ENCODE results near the gene CD81. TPM values are rescaled to one million over a fixed set of nuclear protein-coding genes. Genes with fewer than 3 reads are reported as not detected.
"Not testable (repeated sequence)": the region's sequence is repeated elsewhere in the genome, so short reads cannot be mapped to it uniquely, and the experiment has no call there.

CD81 gene
- total RNA-seq, 2 donors from 2014 or later = 306 to 322 TPM

DNA sequence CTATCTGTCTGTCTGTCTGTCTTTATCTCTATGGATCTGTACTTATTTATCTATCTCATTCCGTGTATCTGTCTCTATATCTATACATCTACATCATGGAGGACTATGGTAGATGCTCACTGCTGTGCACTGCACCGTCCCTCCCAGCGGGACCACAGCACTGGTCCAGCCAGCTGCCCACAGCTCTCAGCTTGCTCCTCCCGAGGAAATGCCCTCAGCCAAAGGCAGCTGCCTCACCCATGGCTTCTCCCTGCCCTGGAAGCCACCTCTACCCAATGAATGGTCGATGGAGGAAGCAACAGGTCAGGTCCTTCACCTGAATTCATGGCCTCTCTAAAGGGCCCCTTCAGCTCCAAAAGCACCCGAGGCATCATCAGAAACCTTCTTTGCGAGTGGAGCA is 14.7 kb upstream of the CD81 start:
- no peaks in the 10 kb centered on the region for H3K36me3 Mint-ChIP-seq
- no peaks in the 10 kb centered on the region for H3K4me1 Mint-ChIP-seq (ENCODE audit: low read depth in 2 of 2)
- H3K4me3 Mint-ChIP-seq = no peak overlapping the region
- H3K27ac Mint-ChIP-seq = no peak overlapping the region
- no peaks in the 10 kb centered on the region for H3K9me3 Mint-ChIP-seq
- ATAC-seq (no peak), DNase-seq (ENCODE audit: low spot score) (no peak)
- H3K27me3 Mint-ChIP-seq = peaks cover 5 to 8% of the 10 kb centered on the region in 2 donors

DNA sequence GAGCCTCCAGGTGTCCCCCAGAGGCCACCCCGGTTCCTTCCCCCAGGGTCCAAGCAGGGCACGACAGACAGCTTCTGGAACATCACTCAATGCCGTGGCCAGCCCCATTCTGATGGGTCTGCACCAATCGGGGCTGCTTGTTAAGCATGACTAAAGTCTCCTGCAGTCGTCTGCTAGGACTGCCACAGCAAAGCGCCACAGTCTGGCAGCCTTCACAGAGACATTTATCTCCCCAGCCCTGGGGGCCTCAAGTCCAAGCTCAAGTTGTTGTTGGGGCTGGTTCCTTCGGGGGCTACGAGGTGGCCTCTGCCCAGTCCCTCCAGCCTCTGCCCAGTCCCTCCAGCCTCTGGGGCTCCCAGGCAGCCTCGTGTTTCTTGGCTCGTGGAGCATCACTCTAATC is 14.0 kb upstream of the CD81 start:
- Mint-ChIP-seq H3K27me3 (peaks cover 5 to 8% of the 10 kb centered on the region in 2 donors), H3K4me3 (no peak overlapping the region), H3K36me3 (no peaks in the 10 kb centered on the region), H3K4me1 (ENCODE audit: low read depth in 2 of 2) (no peaks in the 10 kb centered on the region), H3K9me3 (no peaks in the 10 kb centered on the region), H3K27ac (no peak overlapping the region)
- DNase-seq (ENCODE audit: low spot score) (no peak), ATAC-seq (no peak)

DNA sequence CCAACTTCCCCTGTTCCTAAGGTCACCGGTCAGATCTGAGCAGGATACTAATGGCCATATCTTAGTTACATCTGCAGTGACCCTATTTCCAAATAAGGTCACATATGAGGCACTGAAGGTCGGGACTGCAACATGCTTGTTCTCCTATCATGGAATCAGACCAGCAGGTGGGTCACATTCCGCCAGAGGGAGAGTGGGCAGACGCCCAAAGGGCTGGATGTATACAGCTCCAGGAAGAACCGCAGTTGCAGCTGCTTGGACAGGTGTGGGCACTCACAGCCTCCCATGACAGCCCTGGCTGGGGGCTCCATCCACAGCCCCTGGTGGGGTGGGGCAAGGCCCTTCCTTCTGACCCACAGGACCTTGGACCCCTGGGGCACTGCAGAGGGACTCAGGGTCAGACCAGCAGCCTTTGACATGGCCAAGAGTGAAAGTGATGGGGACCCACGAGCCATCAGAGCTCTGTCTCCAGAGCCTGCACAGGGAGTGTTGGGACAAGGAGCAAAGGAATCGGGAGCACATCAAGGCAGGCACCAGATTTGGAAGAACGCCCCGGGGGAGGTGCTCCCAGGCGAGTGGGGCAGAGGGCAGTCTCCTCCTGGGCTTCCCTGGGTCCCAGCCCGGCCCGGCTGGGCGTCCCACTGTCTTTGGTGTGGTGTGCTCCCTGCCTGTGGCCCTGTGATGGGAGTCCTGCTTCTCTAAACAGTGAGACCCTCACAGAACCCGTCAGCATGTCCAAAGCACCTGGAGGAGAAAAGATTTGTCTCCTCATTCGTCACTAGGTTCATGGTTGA is 13.3 kb upstream of the CD81 start:
- H3K4me3 Mint-ChIP-seq = no peak overlapping the region
- H3K27me3 Mint-ChIP-seq = peaks cover 5 to 8% of the 10 kb centered on the region in 2 donors
- no peaks in the 10 kb centered on the region for H3K4me1 Mint-ChIP-seq (ENCODE audit: low read depth in 2 of 2)
- no peaks in the 10 kb centered on the region for H3K36me3 Mint-ChIP-seq
- no peaks in the 10 kb centered on the region for H3K9me3 Mint-ChIP-seq
- no peak overlapping the region for H3K27ac Mint-ChIP-seq
- DNase-seq (ENCODE audit: low spot score) (no peak), ATAC-seq (no peak)

DNA sequence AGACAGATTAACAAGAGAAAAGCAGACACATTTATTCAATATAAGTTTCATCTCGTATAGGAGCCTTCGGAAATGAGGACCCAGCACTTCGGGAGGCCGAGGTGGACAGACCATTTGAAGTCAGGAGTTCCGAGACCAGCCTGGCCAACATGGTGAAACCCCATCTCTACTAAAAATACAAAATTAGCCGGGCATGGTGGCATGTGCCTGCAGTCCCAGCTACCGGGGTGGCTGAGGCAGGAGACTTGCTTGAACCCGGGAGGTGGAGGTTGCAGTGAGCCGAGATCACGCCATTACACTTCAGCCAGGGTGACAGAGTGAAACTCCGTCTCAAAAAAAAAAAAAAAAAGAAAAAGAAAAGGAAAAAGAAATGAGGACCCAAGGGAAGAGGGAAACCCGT is 12.7 kb upstream of the CD81 start:
- not testable (repeated sequence) for DNase-seq (ENCODE audit: low spot score); H3K36me3 Mint-ChIP-seq; H3K4me3 Mint-ChIP-seq; ATAC-seq; H3K4me1 Mint-ChIP-seq (ENCODE audit: low read depth in 2 of 2); H3K27ac Mint-ChIP-seq; H3K27me3 Mint-ChIP-seq; H3K9me3 Mint-ChIP-seq

DNA sequence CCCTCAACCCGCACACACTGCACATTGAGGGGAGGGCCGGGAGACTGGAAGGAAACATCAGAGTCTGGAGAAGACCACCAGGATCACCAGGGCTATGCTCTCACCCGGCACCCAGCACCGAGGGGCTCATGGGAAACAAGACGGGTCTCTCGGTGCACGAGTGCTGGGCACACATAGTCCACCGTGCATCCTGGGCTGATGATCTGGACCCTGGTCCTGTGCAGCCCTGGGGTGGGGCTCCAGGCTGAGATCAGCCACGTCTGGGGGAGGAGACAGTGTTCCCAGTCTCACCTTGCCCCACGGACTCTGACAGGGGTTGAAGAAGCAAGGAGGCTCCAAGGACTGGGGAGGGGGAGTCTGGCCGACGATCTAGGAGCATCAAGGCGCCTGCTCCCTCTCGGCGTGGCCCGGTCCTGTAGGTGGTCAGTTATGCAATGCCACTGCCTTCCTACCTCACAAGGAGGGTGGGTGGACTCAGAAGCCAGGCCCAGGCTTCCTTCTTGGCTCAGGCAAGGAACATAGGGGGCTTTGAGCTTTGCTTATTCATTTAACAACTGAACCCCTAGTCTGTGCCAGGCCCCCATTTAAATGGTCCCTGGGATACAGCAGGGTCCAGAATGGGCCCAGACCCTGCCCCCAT is 11.4 kb upstream of the CD81 start:
- H3K4me1 Mint-ChIP-seq (ENCODE audit: low read depth in 2 of 2) = no peaks in the 10 kb centered on the region
- no peak overlapping the region for H3K27ac Mint-ChIP-seq
- no peak overlapping the region for H3K4me3 Mint-ChIP-seq
- no peaks in the 10 kb centered on the region for H3K36me3 Mint-ChIP-seq
- DNase-seq (ENCODE audit: low spot score) (no peak), ATAC-seq (no peak)
- H3K27me3 Mint-ChIP-seq = peaks cover 5 to 8% of the 10 kb centered on the region in 2 donors
- H3K9me3 Mint-ChIP-seq = no peaks in the 10 kb centered on the region

DNA sequence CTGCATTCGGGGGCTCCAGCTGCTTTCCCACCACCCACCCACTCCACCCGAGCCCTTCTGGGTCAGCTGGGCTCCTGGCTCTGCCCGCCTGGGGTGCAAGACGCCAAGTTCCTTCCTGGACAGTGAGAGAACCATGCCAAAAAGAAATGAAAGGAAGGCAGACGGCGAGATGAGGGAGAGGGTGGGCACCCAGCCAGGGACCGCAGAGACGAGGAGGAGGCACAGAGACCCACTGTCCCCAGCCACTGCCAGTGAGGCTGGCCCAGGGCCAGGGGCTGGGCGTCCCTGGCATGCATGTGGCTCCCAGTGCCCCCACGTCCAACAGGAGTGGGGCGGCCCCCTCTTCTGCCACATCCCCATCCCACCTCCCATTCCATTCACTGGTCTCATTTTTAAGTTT is 10.8 kb upstream of the CD81 start:
- no peaks in the 10 kb centered on the region for H3K9me3 Mint-ChIP-seq
- H3K4me1 Mint-ChIP-seq (ENCODE audit: low read depth in 2 of 2) = no peaks in the 10 kb centered on the region
- no peaks in the 10 kb centered on the region for H3K36me3 Mint-ChIP-seq
- DNase-seq (ENCODE audit: low spot score) = no peak
- H3K4me3 Mint-ChIP-seq = no peak overlapping the region
- ATAC-seq = no peak
- no peak overlapping the region for H3K27ac Mint-ChIP-seq
- H3K27me3 Mint-ChIP-seq = peaks cover 5 to 8% of the 10 kb centered on the region in 2 donors

DNA sequence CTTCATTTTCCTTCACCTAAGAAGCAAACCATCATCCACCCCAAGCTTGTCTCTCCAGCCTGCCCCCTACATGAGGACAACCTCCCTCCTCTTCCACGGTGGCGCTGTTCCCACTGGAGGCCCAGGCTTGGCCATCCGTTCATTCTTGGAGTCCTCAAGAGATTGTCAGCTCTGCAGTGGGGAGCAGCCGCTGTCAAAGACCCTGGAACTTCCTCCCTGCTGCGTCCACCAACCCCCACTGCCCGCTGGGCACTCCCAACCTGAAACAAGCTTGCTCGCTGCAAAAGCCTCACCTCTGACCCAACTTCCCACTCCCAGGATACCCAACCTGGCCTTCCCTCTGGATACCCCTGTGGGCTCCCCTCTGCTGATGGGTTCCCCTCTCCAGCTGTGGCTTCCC is 10.4 kb upstream of the CD81 start:
- H3K4me3 Mint-ChIP-seq = no peak overlapping the region
- no peaks in the 10 kb centered on the region for H3K4me1 Mint-ChIP-seq (ENCODE audit: low read depth in 2 of 2)
- peaks cover 5 to 8% of the 10 kb centered on the region in 2 donors for H3K27me3 Mint-ChIP-seq
- ATAC-seq (no peak), DNase-seq (ENCODE audit: low spot score) (no peak)
- no peaks in the 10 kb centered on the region for H3K9me3 Mint-ChIP-seq
- H3K27ac Mint-ChIP-seq = no peak overlapping the region
- H3K36me3 Mint-ChIP-seq = no peaks in the 10 kb centered on the region

DNA sequence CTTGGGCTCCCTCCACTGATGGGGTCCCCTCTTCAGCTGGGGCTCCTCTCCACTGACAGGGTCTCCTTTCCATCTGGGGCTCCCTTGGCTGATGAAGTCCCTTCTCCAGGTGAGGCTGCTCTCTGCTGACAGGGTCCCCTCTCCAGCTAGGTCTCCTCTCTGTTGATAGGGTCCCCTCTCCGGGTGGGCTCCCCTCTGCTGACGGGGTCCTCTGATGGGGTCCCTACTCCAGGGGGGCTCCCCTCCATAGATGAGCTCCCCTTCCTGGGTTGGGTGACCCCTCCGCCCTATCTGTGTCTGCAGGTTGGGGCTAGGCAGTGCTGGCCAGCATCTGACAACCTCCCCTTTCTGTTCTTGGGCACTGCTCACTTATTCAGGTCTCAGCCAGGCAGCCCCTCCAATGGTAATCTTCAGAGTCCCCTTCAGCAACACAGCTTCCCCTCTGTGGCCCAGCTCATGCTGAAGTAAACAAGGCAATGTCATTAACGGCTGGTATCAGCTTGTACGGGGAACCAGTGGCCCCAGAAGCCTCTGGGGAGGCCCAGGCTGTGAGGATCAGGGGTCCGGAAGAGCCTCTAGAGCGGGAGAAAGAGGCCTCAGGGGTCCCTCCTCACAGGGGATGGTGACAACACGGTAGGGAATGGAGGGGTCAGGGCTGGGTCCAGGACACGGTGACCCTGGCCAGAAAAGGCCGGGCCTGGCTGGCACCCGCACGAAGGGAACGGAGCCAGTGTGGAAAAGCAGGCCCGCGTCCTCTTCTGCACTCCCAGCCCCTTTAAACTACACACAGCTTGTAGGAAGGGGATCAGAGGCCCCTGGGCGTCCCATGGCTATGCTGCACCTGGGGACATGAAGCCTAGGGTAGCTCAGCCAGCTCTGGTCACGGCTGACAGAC is 9.6 kb upstream of the CD81 start:
- H3K36me3 Mint-ChIP-seq = no peaks in the 10 kb centered on the region
- no peak overlapping the region for H3K27ac Mint-ChIP-seq
- H3K27me3 Mint-ChIP-seq = peaks cover 2 to 8% of the 10 kb centered on the region in 2 donors

DNA sequence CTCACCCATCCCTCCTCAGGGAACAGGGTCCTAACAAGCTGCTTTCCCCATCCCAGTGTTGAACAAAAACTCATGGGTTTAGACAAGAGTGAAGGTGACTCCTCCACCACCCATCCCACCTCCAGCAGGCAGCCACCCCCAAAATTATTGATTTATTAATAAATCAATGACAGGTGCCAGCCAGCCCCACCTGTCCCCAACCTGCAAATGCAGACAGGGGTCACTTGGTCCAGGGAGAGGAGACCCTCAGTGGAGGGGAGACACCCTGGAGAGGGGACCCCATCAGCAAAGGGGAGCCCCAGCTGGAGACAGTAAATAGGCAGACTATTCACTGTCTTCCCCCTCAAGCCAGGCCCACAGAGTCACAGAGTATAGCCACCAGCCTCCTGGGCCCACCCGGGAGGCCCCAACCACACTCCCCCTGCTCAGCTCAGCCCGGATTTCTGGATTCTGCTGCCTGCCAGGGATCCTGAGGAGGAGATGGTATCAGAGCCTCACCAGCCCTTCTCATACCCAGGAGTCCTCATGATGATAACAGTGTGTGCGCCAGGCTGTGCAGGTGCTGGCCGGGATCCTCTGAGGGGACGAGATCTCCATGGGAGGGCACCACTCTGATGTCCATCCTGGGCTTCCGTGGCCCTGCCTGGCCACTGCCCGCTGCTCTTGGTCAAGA is 8.8 kb upstream of the CD81 start:
- no peak for DNase-seq (ENCODE audit: low spot score)
- no peak overlapping the region for H3K27ac Mint-ChIP-seq
- peaks cover 2 to 8% of the 10 kb centered on the region in 2 donors for H3K27me3 Mint-ChIP-seq
- no peaks in the 10 kb centered on the region for H3K9me3 Mint-ChIP-seq
- no peak for ATAC-seq
- H3K36me3 Mint-ChIP-seq = no peaks in the 10 kb centered on the region
- no peak overlapping the region for H3K4me3 Mint-ChIP-seq
- no peaks in the 10 kb centered on the region for H3K4me1 Mint-ChIP-seq (ENCODE audit: low read depth in 2 of 2)

More for the DNA sequence above, 9.6 kb upstream of the CD81 start:
- Mint-ChIP-seq H3K4me1 (ENCODE audit: low read depth in 2 of 2) (no peaks in the 10 kb centered on the region), H3K9me3 (no peaks in the 10 kb centered on the region), H3K4me3 (no peak overlapping the region)
- no peak for DNase-seq (ENCODE audit: low spot score)
- no peak for ATAC-seq

DNA sequence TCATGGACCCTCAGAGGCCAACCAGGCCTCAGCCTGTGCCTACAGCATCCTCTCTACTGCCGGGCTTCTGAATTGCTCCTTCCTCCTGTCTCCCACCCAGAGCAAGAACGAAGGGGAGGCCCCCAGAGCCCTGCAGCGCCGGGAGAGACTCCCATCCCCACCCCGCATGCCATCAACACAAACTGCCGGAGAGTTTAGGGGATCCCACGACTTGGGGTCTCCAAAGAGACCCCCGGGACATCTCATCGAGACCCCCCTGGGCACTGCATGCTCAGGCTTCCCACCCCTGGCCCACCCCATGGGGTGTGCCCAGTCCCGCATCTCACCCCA is 8.3 kb upstream of the CD81 start:
- H3K27ac Mint-ChIP-seq = no peak overlapping the region
- H3K27me3 Mint-ChIP-seq = peaks cover 2 to 8% of the 10 kb centered on the region in 2 donors
- no peaks in the 10 kb centered on the region for H3K36me3 Mint-ChIP-seq
- H3K4me3 Mint-ChIP-seq = no peak overlapping the region
- H3K9me3 Mint-ChIP-seq = no peaks in the 10 kb centered on the region
- no peaks in the 10 kb centered on the region for H3K4me1 Mint-ChIP-seq (ENCODE audit: low read depth in 2 of 2)
- DNase-seq (ENCODE audit: low spot score) (no peak), ATAC-seq (no peak)

DNA sequence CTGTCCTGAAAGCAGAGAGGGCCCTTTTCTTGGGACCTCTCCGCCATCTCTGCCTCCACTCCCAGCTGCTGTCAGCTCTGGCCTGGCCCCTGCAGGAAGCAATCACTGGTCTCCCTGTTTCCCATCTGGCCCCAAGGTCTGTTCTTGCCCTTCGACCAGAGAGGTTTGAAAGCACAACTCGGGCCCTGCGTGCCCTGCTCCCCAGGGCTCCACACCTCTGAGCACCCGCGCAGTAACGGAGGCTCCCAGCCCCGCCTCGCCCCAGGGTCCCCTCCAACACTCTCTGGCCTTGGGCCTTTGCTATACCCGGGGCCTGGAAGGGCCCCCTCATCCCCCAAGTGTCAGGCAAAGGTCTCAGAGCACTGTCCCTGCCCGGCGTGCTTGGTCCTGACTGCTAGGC is 7.8 kb upstream of the CD81 start:
- Mint-ChIP-seq H3K4me3 (no peak overlapping the region), H3K9me3 (no peaks in the 10 kb centered on the region), H3K4me1 (ENCODE audit: low read depth in 2 of 2) (no peaks in the 10 kb centered on the region), H3K27me3 (peaks cover 2 to 8% of the 10 kb centered on the region in 2 donors), H3K36me3 (no peaks in the 10 kb centered on the region), H3K27ac (no peak overlapping the region)
- no peak for DNase-seq (ENCODE audit: low spot score)
- ATAC-seq = no peak

DNA sequence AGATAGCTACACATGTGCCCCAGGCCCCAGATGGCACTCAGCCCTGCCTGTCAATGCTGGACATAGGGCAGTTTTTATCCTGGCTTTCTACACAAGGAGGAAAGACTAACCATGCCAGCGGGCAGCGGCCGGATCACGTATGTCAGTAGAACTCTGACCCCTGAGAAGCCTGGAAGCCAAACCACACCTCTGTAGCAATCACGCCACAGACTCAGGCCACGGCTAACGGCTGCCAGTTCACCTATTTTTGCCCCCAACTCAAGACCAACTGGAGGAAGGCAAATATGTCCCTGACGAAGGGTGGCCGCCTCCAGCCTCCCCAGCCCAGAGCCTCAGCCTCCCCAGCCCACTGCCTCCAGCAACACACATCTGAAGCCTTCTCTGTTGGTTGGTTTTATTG is 7.2 kb upstream of the CD81 start:
- peaks cover 2 to 3% of the 10 kb centered on the region in 2 donors for H3K27me3 Mint-ChIP-seq
- H3K4me1 Mint-ChIP-seq (ENCODE audit: low read depth in 2 of 2) = no peaks in the 10 kb centered on the region
- ATAC-seq = no peak
- DNase-seq (ENCODE audit: low spot score) = no peak
- no peak overlapping the region for H3K27ac Mint-ChIP-seq
- H3K9me3 Mint-ChIP-seq = no peaks in the 10 kb centered on the region
- H3K36me3 Mint-ChIP-seq = no peaks in the 10 kb centered on the region
- no peak overlapping the region for H3K4me3 Mint-ChIP-seq

DNA sequence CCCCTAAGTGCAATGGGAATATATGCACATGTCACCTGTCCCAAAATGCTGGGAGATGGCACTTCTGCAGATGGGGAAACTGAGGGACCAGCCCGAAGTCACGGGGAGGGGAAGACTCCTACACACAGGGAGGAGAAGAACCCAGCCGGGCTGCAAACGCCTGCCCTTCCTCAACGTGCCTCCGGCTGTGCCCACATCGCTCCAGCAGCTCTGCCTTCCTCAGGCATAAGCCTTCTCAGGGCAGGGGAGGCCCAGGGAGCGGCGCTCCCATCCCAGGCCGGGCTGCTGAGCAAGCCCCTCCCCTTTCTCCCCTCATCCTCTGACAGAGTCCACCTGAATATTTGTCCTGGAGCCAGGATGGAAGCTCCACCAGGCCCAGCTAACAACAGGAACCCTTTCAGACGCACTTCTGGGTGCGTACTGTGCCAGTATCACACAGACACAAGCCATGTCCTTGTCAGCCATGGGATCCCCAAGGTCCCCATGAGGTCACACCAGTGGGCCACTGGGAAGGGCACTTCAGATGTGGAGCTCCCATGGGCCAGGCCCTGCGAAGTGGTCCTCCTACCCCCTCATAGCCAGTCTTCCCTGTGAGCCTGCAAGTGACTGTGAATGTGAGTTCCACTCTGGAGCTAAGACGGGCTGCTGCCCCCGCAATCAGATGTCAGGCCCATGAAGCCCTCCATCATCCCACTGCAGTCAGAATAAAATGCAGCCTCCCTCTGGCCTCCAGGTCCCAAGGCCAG is 2.5 kb upstream of the CD81 start:
- ATAC-seq = no peak
- H3K36me3 Mint-ChIP-seq = no peaks in the 10 kb centered on the region
- DNase-seq (ENCODE audit: low spot score) = no peak

More for the DNA sequence above, 2.5 kb upstream of the CD81 start:
- Mint-ChIP-seq H3K27ac (no peak overlapping the region), H3K9me3 (no peaks in the 10 kb centered on the region), H3K4me1 (ENCODE audit: low read depth in 2 of 2) (peaks cover 7 to 9% of the 10 kb centered on the region in 2 donors), H3K4me3 (no peak overlapping the region), H3K27me3 (no peaks in the 10 kb centered on the region)

All from natural killer cell treated with Interleukin-12 subunit alpha and Interleukin-12 subunit beta and Interleukin-15 and Interleukin-18, amount 100 ng/mL, for 72 hours (primary cell).